GM18517 (cell line): Measurements from ENCODE around the gene EMILIN2.

ENCODE experiments used
- ATAC-seq: cut with Tn5 transposase; IDR thresholded peaks from one replicate; pipeline ENCODE4 v1.9.1; 2021; ENCODE audit warnings: mild to moderate bottlenecking, moderate library complexity; ENCODE audit not compliant: unreplicated experiment

Gene EMILIN2

GRCh38 chr18:2872095-2872494, 25.3 kb downstream of the EMILIN2 start:
- no peak for ATAC-seq

- ATAC-seq, result no peak
Observed at GRCh38 chr18:2874765-2875164, 28.0 kb downstream of the EMILIN2 start.

- no peak for ATAC-seq
Observed at GRCh38 chr18:2878656-2879330, 32.0 kb downstream of the EMILIN2 start.

GRCh38 chr18:2879889-2880288, 33.1 kb downstream of the EMILIN2 start:
- no peak for ATAC-seq

GRCh38 chr18:2880473-2880872, 33.7 kb downstream of the EMILIN2 start:
- no peak for ATAC-seq

- no peak for ATAC-seq
Observed at GRCh38 chr18:2881088-2881839, 34.5 kb downstream of the EMILIN2 start.

- ATAC-seq, result no peak
Observed at GRCh38 chr18:2881840-2882195, 35.0 kb downstream of the EMILIN2 start.

GRCh38 chr18:2882201-2882600, 35.4 kb downstream of the EMILIN2 start:
- ATAC-seq, result no peak

- no peak for ATAC-seq
Observed at GRCh38 chr18:2883076-2883735, 36.4 kb downstream of the EMILIN2 start.

- ATAC-seq, result no peak
Observed at GRCh38 chr18:2884706-2885285, 38.0 kb downstream of the EMILIN2 start.

GRCh38 chr18:2887470-2887869, 40.7 kb downstream of the EMILIN2 start:
- ATAC-seq, result no peak

- no peak for ATAC-seq
Observed at GRCh38 chr18:2889761-2890192, 43.0 kb downstream of the EMILIN2 start.

GRCh38 chr18:2890606-2891005, 43.8 kb downstream of the EMILIN2 start:
- ATAC-seq, result no peak

- ATAC-seq, result no peak
Observed at GRCh38 chr18:2891526-2892431, 45.0 kb downstream of the EMILIN2 start.

- ATAC-seq, result no peak
Observed at GRCh38 chr18:2893056-2893455, 46.2 kb downstream of the EMILIN2 start.

- no peak for ATAC-seq
Observed at GRCh38 chr18:2893676-2894075, 46.9 kb downstream of the EMILIN2 start.

- ATAC-seq, result no peak
Observed at GRCh38 chr18:2894131-2894840, 47.5 kb downstream of the EMILIN2 start.

GRCh38 chr18:2894841-2895370, 48.1 kb downstream of the EMILIN2 start:
- ATAC-seq, result no peak

- ATAC-seq, result no peak
Observed at GRCh38 chr18:2895391-2895790, 48.6 kb downstream of the EMILIN2 start.

- ATAC-seq, result no peak
Observed at GRCh38 chr18:2896990-2897389, 50.2 kb downstream of the EMILIN2 start.
